K562 (cell line): ENCODE measurements around the gene TCF25. TPM values are rescaled to one million over a fixed set of nuclear protein-coding genes. Genes with fewer than 3 reads are reported as not detected.

Experiments
- CCNT2 ChIP-seq: IDR thresholded peaks from 2 replicates; pipeline ENCODE4 v1.6.1; 2011; ENCODE audit warnings: borderline replicate concordance, low read depth, mild to moderate bottlenecking, moderate library complexity, mixed read lengths, low read length; ENCODE audit not compliant: insufficient read length; ENCODE audit errors: extremely low read depth
- FOXK2 ChIP-seq, 2 experiments: fragments of 450-650 bp; IDR thresholded peaks in 1 of 2; conservative IDR thresholded peaks in 1 of 2; 2 replicates each; pipeline ENCODE4 v1.6.1; 2016; ENCODE audit warnings: low read depth in 2 of 2, mild to moderate bottlenecking in 1 of 2
- FOXP1 ChIP-seq: sonication (generic); formaldehyde crosslinking; IDR thresholded peaks from 2 replicates; pipeline ENCODE4 v1.8.0; 2022; ENCODE audit warnings: mild to moderate bottlenecking, missing genetic modification reagents
- GATAD2A ChIP-seq: fragments of 450-650 bp; IDR thresholded peaks from 2 replicates; pipeline ENCODE4 v1.6.1; 2017
- HMGN3 ChIP-seq: IDR thresholded peaks from 2 replicates; pipeline ENCODE4 v1.6.1; 2011; ENCODE audit warnings: borderline replicate concordance, low read depth, mild to moderate bottlenecking, mixed read lengths, low read length; ENCODE audit not compliant: insufficient read length; ENCODE audit errors: extremely low read depth
- HSF4 ChIP-seq: fragments of 250-450 bp; sonication (Bioruptor Pico); IDR thresholded peaks from 2 replicates; pipeline ENCODE4 v2.1.2; 2022; ENCODE audit warnings: mild to moderate bottlenecking, moderate library complexity, borderline replicate concordance
- LEF1 ChIP-seq: fragments of 450-650 bp; IDR thresholded peaks from 2 replicates; pipeline ENCODE4 v1.6.1; 2016; ENCODE audit warnings: mild to moderate bottlenecking
- MCM3 ChIP-seq: fragments of 450-650 bp; IDR thresholded peaks from 2 replicates; pipeline ENCODE4 v1.6.1; 2016
- NRF1 ChIP-seq, 2 experiments: fragments of 450-650 bp; IDR thresholded peaks in 1 of 2; conservative IDR thresholded peaks in 1 of 2; 2 replicates each; pipeline ENCODE4 v1.6.1; 2014; ENCODE audit warnings: mild to moderate bottlenecking in 2 of 2
- SAP30 ChIP-seq: fragments of 200-600 bp; sonication (generic); IDR thresholded peaks from 2 replicates; pipeline ENCODE4 v1.6.1; 2012; ENCODE audit warnings: borderline replicate concordance, low read depth, mild to moderate bottlenecking, moderate library complexity, low read length, control low read depth, inconsistent platforms; ENCODE audit not compliant: insufficient read depth, poor library complexity, severe bottlenecking
- STAG1 ChIP-seq: sonication (generic); formaldehyde crosslinking; IDR thresholded peaks from 2 replicates; pipeline ENCODE4 v1.5.0; 2020; ENCODE audit warnings: missing genetic modification reagents, borderline replicate concordance
- TEAD2 ChIP-seq: fragments of 450-650 bp; IDR thresholded peaks from 2 replicates; pipeline ENCODE4 v1.6.1; 2016; ENCODE audit warnings: missing genetic modification characterization, control low read depth, missing compliant biosample characterization
- XRCC4 ChIP-seq: IDR thresholded peaks from one replicate; pipeline ENCODE4 v1.6.1; 2011; ENCODE audit not compliant: insufficient read depth, insufficient read length; ENCODE audit errors: extremely low read depth
- ZNF79 ChIP-seq: fragments of 250-450 bp; sonication (Bioruptor Pico); IDR thresholded peaks from 2 replicates; pipeline ENCODE4 v1.4.0; 2020; ENCODE audit warnings: low read depth, mild to moderate bottlenecking, moderate library complexity
- polyA plus RNA-seq, 8 experiments: library from polyadenylated mRNA; depleted of rRNA in 4 of 8; stranded (reverse) in 5 of 8; unstranded in 3 of 8; fragments of >200 nt; fragmentation: Nextera tagmentation in 2 of 8; fragmentation: Illumina TruSeq in 1 of 8; extraction: Ambion mirVana in 2 of 8; extraction: Trizol in 1 of 8; gene quantifications; 2 replicates each; pipeline versions ENCODE4 v1.2.1 to v1.2.3, GENCODE V29; 2011 to 2014; ENCODE audit warnings: inconsistent platforms in 1 of 8, missing spikeins in 1 of 8
- total RNA-seq, 7 experiments: library from RNA; depleted of rRNA in 6 of 7; stranded (reverse); fragments of >200 nt in 6 of 7; fragmentation: Illumina TruSeq in 2 of 7; extraction: Trizol in 2 of 7; gene quantifications; 2 replicates each; pipeline versions ENCODE4 v1.2.1 to v1.2.3, GENCODE V29; 2011 to 2021; ENCODE audit warnings: low replicate concordance in 1 of 7
- TF ChIP-seq, protein P1 (sequence below): fragments of 450-650 bp; IDR thresholded peaks from 2 replicates; pipeline ENCODE4 v1.6.1; 2016; ENCODE audit warnings: low read depth
- TF ChIP-seq, protein P2 (sequence below): fragments of 250-450 bp; sonication (Bioruptor Pico); IDR thresholded peaks from 2 replicates; pipeline ENCODE4 v1.5.0; 2021
- TF ChIP-seq, protein P3 (sequence below): fragments of 250-450 bp; sonication (Bioruptor Pico); IDR thresholded peaks from 2 replicates; pipeline ENCODE4 v1.4.0; 2020; ENCODE audit warnings: mild to moderate bottlenecking

The TCF25 gene
- total and polyA plus RNA-seq, 9 of the 15 experiments (the other 6 are each of a cell fraction or from before 2014, with no cell fraction given) = 9.0 to 154 (median 83.8) TPM

DNA sequence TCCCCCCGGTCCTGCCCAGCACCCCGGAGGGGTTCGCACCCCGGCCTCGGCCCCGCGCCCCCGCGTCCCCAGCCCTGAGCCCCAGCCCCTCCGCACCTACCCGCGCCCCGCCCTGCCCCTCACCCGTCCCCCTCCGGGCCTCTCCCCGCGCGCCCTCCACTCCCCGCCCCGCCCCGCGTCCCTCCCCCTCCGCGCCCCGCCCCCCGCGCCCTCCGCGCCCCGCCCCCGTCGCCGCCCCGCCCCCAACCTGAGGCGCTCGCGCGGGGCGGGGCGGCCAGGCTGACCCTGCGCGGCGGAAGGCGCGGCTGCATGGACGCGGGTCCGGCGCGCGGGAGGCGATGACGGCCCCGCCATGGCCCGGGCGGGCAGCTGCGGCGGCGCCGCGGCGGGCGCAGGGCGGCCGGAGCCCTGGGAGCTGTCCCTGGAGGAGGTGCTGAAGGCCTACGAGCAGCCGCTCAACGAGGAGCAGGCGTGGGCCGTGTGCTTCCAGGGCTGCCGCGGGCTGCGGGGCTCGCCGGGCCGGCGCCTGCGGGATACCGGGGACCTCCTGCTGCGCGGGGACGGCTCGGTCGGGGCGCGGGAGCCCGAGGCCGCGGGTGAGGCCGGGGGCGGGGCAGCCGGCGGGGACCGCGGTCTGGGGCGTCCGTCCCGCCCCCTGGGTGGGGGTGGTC lies 45.1 kb upstream of the TCF25 start, which contains the start of gene SPIRE2 (continued):
- TF ChIP-seq, protein P1, sequence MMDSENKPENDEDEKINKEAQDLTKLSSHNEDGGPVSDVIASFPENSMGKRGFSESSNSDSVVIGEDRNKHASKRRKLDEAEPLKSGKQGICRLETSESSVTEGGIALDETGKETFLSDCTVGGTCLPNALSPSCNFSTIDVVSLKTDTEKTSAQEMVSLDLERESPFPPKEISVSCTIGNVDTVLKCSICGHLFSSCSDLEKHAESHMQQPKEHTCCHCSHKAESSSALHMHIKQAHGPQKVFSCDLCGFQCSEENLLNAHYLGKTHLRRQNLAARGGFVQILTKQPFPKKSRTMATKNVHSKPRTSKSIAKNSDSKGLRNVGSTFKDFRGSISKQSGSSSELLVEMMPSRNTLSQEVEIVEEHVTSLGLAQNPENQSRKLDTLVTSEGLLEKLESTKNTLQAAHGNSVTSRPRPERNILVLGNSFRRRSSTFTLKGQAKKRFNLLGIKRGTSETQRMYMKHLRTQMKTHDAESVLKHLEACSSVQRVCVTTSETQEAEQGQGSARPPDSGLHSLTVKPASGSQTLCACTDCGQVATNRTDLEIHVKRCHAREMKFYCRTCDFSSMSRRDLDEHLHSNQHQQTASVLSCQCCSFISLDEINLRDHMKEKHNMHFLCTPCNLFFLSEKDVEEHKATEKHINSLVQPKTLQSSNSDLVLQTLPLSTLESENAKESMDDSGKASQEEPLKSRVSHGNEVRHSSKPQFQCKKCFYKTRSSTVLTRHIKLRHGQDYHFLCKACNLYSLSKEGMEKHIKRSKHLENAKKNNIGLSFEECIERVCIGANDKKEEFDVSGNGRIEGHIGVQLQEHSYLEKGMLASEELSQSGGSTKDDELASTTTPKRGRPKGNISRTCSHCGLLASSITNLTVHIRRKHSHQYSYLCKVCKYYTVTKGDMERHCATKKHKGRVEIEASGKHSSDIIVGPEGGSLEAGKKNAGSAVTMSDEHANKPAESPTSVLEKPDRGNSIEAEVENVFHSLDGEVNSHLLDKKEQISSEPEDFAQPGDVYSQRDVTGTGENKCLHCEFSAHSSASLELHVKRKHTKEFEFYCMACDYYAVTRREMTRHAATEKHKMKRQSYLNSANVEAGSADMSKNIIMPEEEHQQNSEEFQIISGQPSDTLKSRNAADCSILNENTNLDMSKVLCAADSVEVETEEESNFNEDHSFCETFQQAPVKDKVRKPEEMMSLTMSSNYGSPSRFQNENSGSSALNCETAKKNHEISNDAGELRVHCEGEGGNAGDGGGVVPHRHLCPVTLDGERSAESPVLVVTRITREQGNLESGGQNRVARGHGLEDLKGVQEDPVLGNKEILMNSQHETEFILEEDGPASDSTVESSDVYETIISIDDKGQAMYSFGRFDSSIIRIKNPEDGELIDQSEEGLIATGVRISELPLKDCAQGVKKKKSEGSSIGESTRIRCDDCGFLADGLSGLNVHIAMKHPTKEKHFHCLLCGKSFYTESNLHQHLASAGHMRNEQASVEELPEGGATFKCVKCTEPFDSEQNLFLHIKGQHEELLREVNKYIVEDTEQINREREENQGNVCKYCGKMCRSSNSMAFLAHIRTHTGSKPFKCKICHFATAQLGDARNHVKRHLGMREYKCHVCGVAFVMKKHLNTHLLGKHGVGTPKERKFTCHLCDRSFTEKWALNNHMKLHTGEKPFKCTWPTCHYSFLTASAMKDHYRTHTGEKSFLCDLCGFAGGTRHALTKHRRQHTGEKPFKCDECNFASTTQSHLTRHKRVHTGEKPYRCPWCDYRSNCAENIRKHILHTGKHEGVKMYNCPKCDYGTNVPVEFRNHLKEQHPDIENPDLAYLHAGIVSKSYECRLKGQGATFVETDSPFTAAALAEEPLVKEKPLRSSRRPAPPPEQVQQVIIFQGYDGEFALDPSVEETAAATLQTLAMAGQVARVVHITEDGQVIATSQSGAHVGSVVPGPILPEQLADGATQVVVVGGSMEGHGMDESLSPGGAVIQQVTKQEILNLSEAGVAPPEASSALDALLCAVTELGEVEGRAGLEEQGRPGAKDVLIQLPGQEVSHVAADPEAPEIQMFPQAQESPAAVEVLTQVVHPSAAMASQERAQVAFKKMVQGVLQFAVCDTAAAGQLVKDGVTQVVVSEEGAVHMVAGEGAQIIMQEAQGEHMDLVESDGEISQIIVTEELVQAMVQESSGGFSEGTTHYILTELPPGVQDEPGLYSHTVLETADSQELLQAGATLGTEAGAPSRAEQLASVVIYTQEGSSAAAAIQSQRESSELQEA = no peak
- TF ChIP-seq GATAD2A = no peak
- TF ChIP-seq STAG1 (CRISPR knock-in tag) = peak; percentile 12; the same call in 1 of the 2 replicates
- TF ChIP-seq SAP30 = peak; percentile 91
- TF ChIP-seq NRF1 (conservative IDR thresholded peaks at IDR 0.05 in 1 of 2, IDR thresholded peaks at IDR 0.05 in 1 of 2) = peak in 1 of 2 experiments; percentile 33; a peak in 2 of 4 replicates
- TF ChIP-seq XRCC4 = no peak
- TF ChIP-seq CCNT2 = peak; percentile 86
- peak; percentile 60 for TF ChIP-seq HMGN3
- TF ChIP-seq FOXP1 = peak; percentile 55; the same call in 1 of the 2 replicates
- TF ChIP-seq FOXK2 (conservative IDR thresholded peaks at IDR 0.05 in 1 of 2, IDR thresholded peaks at IDR 0.05 in 1 of 2; ENCODE audit: low read depth in 2 of 2) = no peak
- TF ChIP-seq ZNF79 (CRISPR knock-in tag) = no peak
- TF ChIP-seq MCM3 = no peak
- TF ChIP-seq, protein P2, sequence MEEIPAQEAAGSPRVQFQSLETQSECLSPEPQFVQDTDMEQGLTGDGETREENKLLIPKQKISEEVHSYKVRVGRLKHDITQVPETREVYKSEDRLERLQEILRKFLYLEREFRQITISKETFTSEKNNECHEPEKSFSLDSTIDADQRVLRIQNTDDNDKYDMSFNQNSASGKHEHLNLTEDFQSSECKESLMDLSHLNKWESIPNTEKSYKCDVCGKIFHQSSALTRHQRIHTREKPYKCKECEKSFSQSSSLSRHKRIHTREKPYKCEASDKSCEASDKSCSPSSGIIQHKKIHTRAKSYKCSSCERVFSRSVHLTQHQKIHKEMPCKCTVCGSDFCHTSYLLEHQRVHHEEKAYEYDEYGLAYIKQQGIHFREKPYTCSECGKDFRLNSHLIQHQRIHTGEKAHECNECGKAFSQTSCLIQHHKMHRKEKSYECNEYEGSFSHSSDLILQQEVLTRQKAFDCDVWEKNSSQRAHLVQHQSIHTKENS = no peak
- no peak for TF ChIP-seq LEF1
- TF ChIP-seq, protein P3, sequence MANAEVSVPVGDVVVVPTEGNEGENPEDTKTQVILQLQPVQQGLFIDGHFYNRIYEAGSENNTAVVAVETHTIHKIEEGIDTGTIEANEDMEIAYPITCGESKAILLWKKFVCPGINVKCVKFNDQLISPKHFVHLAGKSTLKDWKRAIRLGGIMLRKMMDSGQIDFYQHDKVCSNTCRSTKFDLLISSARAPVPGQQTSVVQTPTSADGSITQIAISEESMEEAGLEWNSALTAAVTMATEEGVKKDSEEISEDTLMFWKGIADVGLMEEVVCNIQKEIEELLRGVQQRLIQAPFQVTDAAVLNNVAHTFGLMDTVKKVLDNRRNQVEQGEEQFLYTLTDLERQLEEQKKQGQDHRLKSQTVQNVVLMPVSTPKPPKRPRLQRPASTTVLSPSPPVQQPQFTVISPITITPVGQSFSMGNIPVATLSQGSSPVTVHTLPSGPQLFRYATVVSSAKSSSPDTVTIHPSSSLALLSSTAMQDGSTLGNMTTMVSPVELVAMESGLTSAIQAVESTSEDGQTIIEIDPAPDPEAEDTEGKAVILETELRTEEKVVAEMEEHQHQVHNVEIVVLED (CRISPR knock-in tag) = no peak
- no peak for TF ChIP-seq TEAD2 (tag)
- no peak; the same call in 1 of the 2 replicates for TF ChIP-seq HSF4 (CRISPR knock-in tag)
